Thoracic aorta (tissue), 2 donors: ENCODE data around the gene VAMP2. TPM values are rescaled to one million over a fixed set of nuclear protein-coding genes. Genes with fewer than 3 reads are reported as not detected.

Source experiments
- ATAC-seq: fragments of 150-250 bp; one replicate; pipeline ENCODE4 v1.8.0; 2017; ENCODE audit warnings: low read depth; ENCODE audit not compliant: insufficient number of reproducible peaks, low FRiP score
- DNase-seq: peaks from one replicate; pipeline ENCODE4 v3.0.0-alpha.2; 2020; ENCODE audit warnings: low spot score
- H3K27ac ChIP-seq, 2 donors: fragments of 200-600 bp; sonication (generic); 1 replicate in 1 of 2; 2 replicates in 1 of 2; pipeline ENCODE4 v1.5.1; 2016; ENCODE audit warnings: mild to moderate bottlenecking in 2 of 2, moderate library complexity in 2 of 2
- H3K27me3 ChIP-seq: fragments of 200-600 bp; sonication (generic); replicated peaks from 2 replicates; pipeline ENCODE4 v1.6.0; 2016; ENCODE audit warnings: mild to moderate bottlenecking; ENCODE audit not compliant: insufficient read depth
- H3K36me3 ChIP-seq: fragments of 200-600 bp; sonication (generic); one replicate; pipeline ENCODE4 v1.5.1; 2016
- H3K4me1 ChIP-seq, 2 donors: fragments of 200-600 bp; sonication (generic); 1 replicate in 1 of 2; 2 replicates in 1 of 2; pipeline versions ENCODE4 v1.5.1 to v1.6.0; 2016; ENCODE audit warnings: low read depth in 2 of 2, mild to moderate bottlenecking in 1 of 2; ENCODE audit not compliant: control insufficient read depth in 1 of 2
- H3K4me3 ChIP-seq: fragments of 200-600 bp; sonication (generic); 2 replicates; pipeline ENCODE4 v1.5.1; 2016; ENCODE audit warnings: mild to moderate bottlenecking
- H3K9me3 ChIP-seq: fragments of 200-600 bp; sonication (generic); 2 replicates; pipeline ENCODE4 v1.5.1; 2016
- CTCF ChIP-seq: fragments of 200-600 bp; sonication (generic); IDR thresholded peaks from one replicate; pipeline ENCODE4 v1.5.1; 2019; ENCODE audit warnings: antibody characterized with exemption
- total RNA-seq, 2 donors: library from RNA; depleted of rRNA; stranded (reverse); fragments of >200 nt; gene quantifications; one replicate each; pipeline versions ENCODE4 v1.1.0 to v1.2.3, GENCODE V29; 2016

Gene VAMP2
- total RNA-seq, 2 donors from 2014 or later, result 36.0 to 50.3 TPM

GRCh38 chr17:8204761-8205555 is 42.2 kb upstream of the VAMP2 start:
- Histone ChIP-seq H3K27ac (no peak overlapping the region), H3K4me3 (no peak overlapping the region), H3K27me3 (no peaks in the 10 kb centered on the region), H3K9me3 (no peaks in the 10 kb centered on the region), H3K4me1 (peaks cover 0 to 2% of the 10 kb centered on the region in 2 donors), H3K36me3 (no peaks in the 10 kb centered on the region)
- ATAC-seq (no peak), DNase-seq (no peak)
- TF ChIP-seq CTCF, result no peak

GRCh38 chr17:8192070-8192815 is 29.5 kb upstream of the VAMP2 start:
- H3K27ac ChIP-seq, result peak overlapping the region; percentile 74 to 76
- H3K4me1 ChIP-seq, result peaks cover 20 to 36% of the 10 kb centered on the region in 2 donors
- DNase-seq, result peak; percentile 82
- peak; percentile 74 for ATAC-seq
- H3K36me3 ChIP-seq, result no peaks in the 10 kb centered on the region
- H3K4me3 ChIP-seq, result peak overlapping the region; percentile 67
- H3K9me3 ChIP-seq, result no peaks in the 10 kb centered on the region
- TF ChIP-seq CTCF, result no peak
- H3K27me3 ChIP-seq, result no peaks in the 10 kb centered on the region

GRCh38 chr17:8190506-8190905 is 27.8 kb upstream of the VAMP2 start:
- no peak for TF ChIP-seq CTCF
- Histone ChIP-seq H3K9me3 (no peaks in the 10 kb centered on the region), H3K4me1 (peaks cover 20 to 36% of the 10 kb centered on the region in 2 donors), H3K4me3 (peak overlapping the region; percentile 73), H3K36me3 (no peaks in the 10 kb centered on the region), H3K27ac (peak overlapping the region; percentile 20 to 91), H3K27me3 (no peaks in the 10 kb centered on the region)
- DNase-seq, result no peak
- ATAC-seq, result no peak

GRCh38 chr17:8189711-8190477 is 27.1 kb upstream of the VAMP2 start, which contains the start of gene BORCS6:
TSS of gene BORCS6 (minus strand) at chr17:8190180. CDS start at chr17:8190140, 40 bp downstream.
- ATAC-seq, result peak; percentile 54
- DNase-seq, result peak; percentile 95
- Histone ChIP-seq H3K27ac (peak within 1 kb of the TSS; percentile 91 to 95), H3K9me3 (no peaks in the 10 kb centered on the region), H3K27me3 (no peaks in the 10 kb centered on the region), H3K36me3 (no peaks in the 10 kb centered on the region), H3K4me1 (peaks cover 20 to 36% of the 10 kb centered on the region in 2 donors), H3K4me3 (peak within 1 kb of the TSS; percentile 73)
- TF ChIP-seq CTCF, result no peak
